ENCODE results near the gene TRUB1. TPM values are rescaled to one million over a fixed set of nuclear protein-coding genes. Genes with fewer than 3 reads are reported as not detected.

The TRUB1 gene
- total RNA-seq, 2 donors from 2014 or later, result 13.1 to 14.2 TPM

- no peak overlapping the region for H3K4me3 Mint-ChIP-seq
- no peaks in the 10 kb centered on the region for H3K9me3 Mint-ChIP-seq
- no peak for DNase-seq
- H3K27me3 Mint-ChIP-seq (ENCODE audit: low read depth), result peaks cover 7% of the 10 kb centered on the region
- no peak overlapping the region for H3K27ac Mint-ChIP-seq
- ATAC-seq (replicated peaks in 1 of 2), result no peak
- no peaks in the 10 kb centered on the region for H3K36me3 Mint-ChIP-seq (ENCODE audit: insufficient read depth in 2 of 2)
- no peaks in the 10 kb centered on the region for H3K4me1 Mint-ChIP-seq (ENCODE audit: low read depth)
These were observed 61.0 kb downstream of the TRUB1 start for GRCh38 chr10:114998993-114999392.

- ATAC-seq (replicated peaks in 1 of 2), result no peak
- DNase-seq, result no peak
- Mint-ChIP-seq H3K27ac (no peak overlapping the region), H3K27me3 (ENCODE audit: low read depth) (peaks cover 14% of the 10 kb centered on the region), H3K36me3 (ENCODE audit: insufficient read depth in 2 of 2) (no peaks in the 10 kb centered on the region), H3K9me3 (no peaks in the 10 kb centered on the region), H3K4me3 (no peak overlapping the region), H3K4me1 (ENCODE audit: low read depth) (no peaks in the 10 kb centered on the region)
These were observed 63.7 kb downstream of the TRUB1 start for GRCh38 chr10:115001506-115002381.

GRCh38 chr10:115003396-115003795 is 65.4 kb downstream of the TRUB1 start:
- Mint-ChIP-seq H3K4me3 (no peak overlapping the region), H3K9me3 (no peaks in the 10 kb centered on the region), H3K4me1 (ENCODE audit: low read depth) (no peaks in the 10 kb centered on the region), H3K27me3 (ENCODE audit: low read depth) (peaks cover 14% of the 10 kb centered on the region), H3K27ac (no peak overlapping the region), H3K36me3 (ENCODE audit: insufficient read depth in 2 of 2) (no peaks in the 10 kb centered on the region)
- DNase-seq (no peak), ATAC-seq (replicated peaks in 1 of 2) (no peak)

GRCh38 chr10:115004236-115004862 is 66.4 kb downstream of the TRUB1 start:
- peaks cover 0 to 2% of the 10 kb centered on the region in 2 donors for H3K36me3 Mint-ChIP-seq (ENCODE audit: insufficient read depth in 2 of 2)
- no peak overlapping the region for H3K4me3 Mint-ChIP-seq
- no peak for ATAC-seq (replicated peaks in 1 of 2)

GRCh38 chr10:115005771-115006170 is 67.8 kb downstream of the TRUB1 start:
- no peaks in the 10 kb centered on the region for H3K4me1 Mint-ChIP-seq (ENCODE audit: low read depth)
- peaks cover 23% of the 10 kb centered on the region for H3K27me3 Mint-ChIP-seq (ENCODE audit: low read depth)

More at GRCh38 chr10:115004236-115004862, 66.4 kb downstream of the TRUB1 start:
- Mint-ChIP-seq H3K9me3 (peaks cover 4 to 5% of the 10 kb centered on the region in 2 donors), H3K4me1 (ENCODE audit: low read depth) (no peaks in the 10 kb centered on the region), H3K27me3 (ENCODE audit: low read depth) (peaks cover 19% of the 10 kb centered on the region), H3K27ac (no peak overlapping the region)
- DNase-seq, result no peak

GRCh38 chr10:115018185-115018931 is 80.4 kb downstream of the TRUB1 start:
- DNase-seq, result no peak
- no peak overlapping the region for H3K27ac Mint-ChIP-seq
- no peaks in the 10 kb centered on the region for H3K9me3 Mint-ChIP-seq
- ATAC-seq (replicated peaks in 1 of 2), result no peak
- no peaks in the 10 kb centered on the region for H3K36me3 Mint-ChIP-seq (ENCODE audit: insufficient read depth in 2 of 2)
- H3K4me3 Mint-ChIP-seq, result no peak overlapping the region
- peaks cover 34% of the 10 kb centered on the region for H3K27me3 Mint-ChIP-seq (ENCODE audit: low read depth)
- H3K4me1 Mint-ChIP-seq (ENCODE audit: low read depth), result no peaks in the 10 kb centered on the region

More at GRCh38 chr10:115005771-115006170, 67.8 kb downstream of the TRUB1 start:
- no peak for ATAC-seq (replicated peaks in 1 of 2)
- no peak overlapping the region for H3K4me3 Mint-ChIP-seq
- H3K27ac Mint-ChIP-seq, result no peak overlapping the region
- H3K9me3 Mint-ChIP-seq, result peaks cover 6 to 7% of the 10 kb centered on the region in 2 donors
- no peak for DNase-seq
- H3K36me3 Mint-ChIP-seq (ENCODE audit: insufficient read depth in 2 of 2), result peaks cover 2% of the 10 kb centered on the region in 2 donors

GRCh38 chr10:115020449-115020848 is 82.5 kb downstream of the TRUB1 start:
- no peaks in the 10 kb centered on the region for H3K9me3 Mint-ChIP-seq
- no peak overlapping the region for H3K27ac Mint-ChIP-seq
- ATAC-seq (replicated peaks in 1 of 2) (no peak), DNase-seq (no peak)
- no peak overlapping the region for H3K4me3 Mint-ChIP-seq
- no peaks in the 10 kb centered on the region for H3K4me1 Mint-ChIP-seq (ENCODE audit: low read depth)
- peaks cover 37% of the 10 kb centered on the region for H3K27me3 Mint-ChIP-seq (ENCODE audit: low read depth)
- H3K36me3 Mint-ChIP-seq (ENCODE audit: insufficient read depth in 2 of 2), result no peaks in the 10 kb centered on the region

GRCh38 chr10:115022733-115023132 is 84.7 kb downstream of the TRUB1 start:
- no peaks in the 10 kb centered on the region for H3K9me3 Mint-ChIP-seq
- no peak overlapping the region for H3K4me3 Mint-ChIP-seq
- DNase-seq (no peak), ATAC-seq (replicated peaks in 1 of 2) (no peak)
- no peaks in the 10 kb centered on the region for H3K36me3 Mint-ChIP-seq (ENCODE audit: insufficient read depth in 2 of 2)
- peaks cover 26% of the 10 kb centered on the region for H3K27me3 Mint-ChIP-seq (ENCODE audit: low read depth)
- H3K27ac Mint-ChIP-seq, result no peak overlapping the region
- H3K4me1 Mint-ChIP-seq (ENCODE audit: low read depth), result no peaks in the 10 kb centered on the region

- DNase-seq (no peak), ATAC-seq (replicated peaks in 1 of 2) (no peak)
- no peak overlapping the region for H3K4me3 Mint-ChIP-seq
- no peaks in the 10 kb centered on the region for H3K36me3 Mint-ChIP-seq (ENCODE audit: insufficient read depth in 2 of 2)
- peaks cover 17% of the 10 kb centered on the region for H3K27me3 Mint-ChIP-seq (ENCODE audit: low read depth)
- H3K4me1 Mint-ChIP-seq (ENCODE audit: low read depth), result no peaks in the 10 kb centered on the region
- no peak overlapping the region for H3K27ac Mint-ChIP-seq
- no peaks in the 10 kb centered on the region for H3K9me3 Mint-ChIP-seq
These were observed 85.7 kb downstream of the TRUB1 start for GRCh38 chr10:115023715-115024114.

- Mint-ChIP-seq H3K4me3 (no peak overlapping the region), H3K27me3 (ENCODE audit: low read depth) (peaks cover 10% of the 10 kb centered on the region), H3K4me1 (ENCODE audit: low read depth) (no peaks in the 10 kb centered on the region), H3K36me3 (ENCODE audit: insufficient read depth in 2 of 2) (no peaks in the 10 kb centered on the region), H3K27ac (no peak overlapping the region), H3K9me3 (no peaks in the 10 kb centered on the region)
- ATAC-seq (replicated peaks in 1 of 2) (no peak), DNase-seq (no peak)
These were observed 86.4 kb downstream of the TRUB1 start for GRCh38 chr10:115024371-115024770.

GRCh38 chr10:115026056-115026745 is 88.2 kb downstream of the TRUB1 start:
- Mint-ChIP-seq H3K27ac (no peak overlapping the region), H3K4me3 (no peak overlapping the region), H3K27me3 (ENCODE audit: low read depth) (peaks cover 10% of the 10 kb centered on the region), H3K9me3 (no peaks in the 10 kb centered on the region), H3K4me1 (ENCODE audit: low read depth) (no peaks in the 10 kb centered on the region), H3K36me3 (ENCODE audit: insufficient read depth in 2 of 2) (no peaks in the 10 kb centered on the region)
- DNase-seq (no peak), ATAC-seq (replicated peaks in 1 of 2) (no peak)

- H3K9me3 Mint-ChIP-seq, result no peaks in the 10 kb centered on the region
These were observed 88.7 kb downstream of the TRUB1 start for GRCh38 chr10:115026746-115027140.

More at GRCh38 chr10:115026746-115027140, 88.7 kb downstream of the TRUB1 start:
- ATAC-seq (replicated peaks in 1 of 2) (no peak), DNase-seq (no peak)
- Mint-ChIP-seq H3K27me3 (ENCODE audit: low read depth) (peaks cover 10% of the 10 kb centered on the region), H3K27ac (no peak overlapping the region), H3K4me1 (ENCODE audit: low read depth) (no peaks in the 10 kb centered on the region), H3K36me3 (ENCODE audit: insufficient read depth in 2 of 2) (no peaks in the 10 kb centered on the region), H3K4me3 (no peak overlapping the region)
